ENCODE measurements around the gene SRMS.

The SRMS gene

GRCh38 chr20:63536997-63537524, 10.5 kb downstream of the SRMS start, which contains the start of gene PTK6:
Gene PTK6 (minus strand): TSS chr20:63537376. CDS start chr20:63537314, 62 bp downstream.
- DNase-seq, result peak; percentile 32 to 35

DNA sequence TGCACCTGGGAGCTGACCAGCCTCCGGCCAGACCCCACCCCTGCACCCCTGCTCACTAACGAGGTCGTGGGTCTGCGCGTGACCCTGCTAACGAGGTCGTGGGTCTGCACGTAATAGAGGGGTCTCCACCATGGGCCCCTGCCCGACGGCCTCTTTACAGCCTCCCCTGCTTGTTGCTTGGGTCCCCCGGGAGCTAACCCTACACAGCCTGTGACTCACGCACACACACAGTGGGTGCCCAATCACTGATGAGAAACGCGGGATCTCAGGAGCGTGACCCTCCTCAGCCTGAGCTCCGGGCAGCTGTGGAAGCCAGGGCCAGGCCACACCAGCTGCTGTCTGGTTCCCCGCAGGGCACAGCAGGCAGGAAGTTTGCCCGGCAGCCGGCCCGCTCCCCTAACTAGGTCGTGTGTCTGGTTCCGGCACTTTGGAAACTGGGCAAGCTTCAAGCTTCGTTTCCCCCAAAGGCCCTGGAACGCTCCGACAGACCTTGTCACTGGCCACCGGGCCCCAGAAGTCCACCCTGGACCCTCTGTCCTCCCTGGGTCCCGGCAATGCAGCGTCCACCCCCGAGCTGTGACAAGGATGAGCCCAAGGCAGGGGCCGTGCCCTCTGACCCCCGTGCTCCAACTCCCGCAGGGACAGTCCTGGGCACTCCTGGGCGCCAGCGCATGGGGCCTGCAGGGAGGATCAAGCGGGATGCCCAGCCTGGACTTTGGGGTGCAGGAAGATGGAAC, 11.1 kb downstream of the SRMS start:
- no peak for DNase-seq

DNA sequence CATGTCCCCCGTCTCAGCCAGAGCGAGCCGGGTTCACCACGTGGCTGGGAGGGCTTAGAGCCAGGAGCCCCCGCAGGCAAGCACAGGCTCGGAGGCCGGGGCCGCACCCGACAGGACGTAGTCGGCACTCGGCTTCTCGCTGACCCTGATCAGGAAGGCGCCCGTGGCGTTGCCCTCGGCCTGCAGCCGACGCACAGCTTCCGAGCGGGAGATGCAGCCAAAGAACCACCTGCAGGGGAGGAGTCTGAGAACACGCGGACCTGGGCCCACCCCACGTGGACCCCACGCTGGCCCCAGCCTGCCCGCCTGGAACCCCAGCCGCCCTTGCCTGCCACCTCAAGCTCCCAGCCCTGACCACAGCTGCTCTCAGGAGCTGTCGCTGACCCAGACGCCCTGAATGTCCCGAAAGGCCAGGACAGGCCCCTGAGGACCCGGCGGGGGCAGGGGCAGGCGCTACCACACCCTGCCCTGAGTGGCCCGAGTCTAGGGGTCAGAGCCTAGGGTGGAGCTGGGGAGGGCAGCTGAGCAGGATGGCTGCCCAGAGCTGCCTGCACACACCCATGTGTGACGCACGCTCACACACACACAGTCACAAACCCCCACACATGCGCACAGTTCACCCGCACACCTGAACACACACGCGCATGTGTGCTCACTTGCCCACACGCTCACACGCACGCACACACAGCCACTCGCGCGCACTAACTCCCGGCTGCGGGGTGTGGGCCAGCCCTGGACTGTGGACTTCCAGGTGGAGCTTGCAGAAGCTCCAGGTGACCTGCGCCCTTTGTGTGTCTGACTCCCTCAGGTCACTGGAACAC, 12.5 kb downstream of the SRMS start:
- DNase-seq, result no peak

DNA sequence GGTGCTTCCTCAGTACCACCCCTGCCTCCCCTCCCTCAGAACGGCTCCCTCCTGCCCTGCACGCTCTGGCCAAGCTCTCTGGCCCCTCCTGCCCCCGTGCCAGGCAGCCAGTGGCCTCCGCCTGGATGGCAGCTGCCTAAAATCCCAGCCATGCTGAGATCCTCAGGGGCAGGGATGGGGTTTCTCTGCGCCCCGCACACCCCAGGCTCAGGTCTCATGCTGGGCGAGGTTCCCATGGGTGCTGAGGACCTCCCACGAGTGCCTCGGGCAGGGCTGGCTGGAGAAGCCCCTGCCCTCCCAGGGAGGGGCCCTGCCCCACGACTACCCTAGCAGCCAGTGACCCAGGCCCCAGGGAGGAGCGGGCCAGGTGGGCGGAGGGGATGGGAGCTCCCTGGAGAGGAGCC, 13.1 kb downstream of the SRMS start:
- DNase-seq, result no peak

- DNase-seq, result no peak
Measured at GRCh38 chr20:63533871-63534393, 13.6 kb downstream of the SRMS start.

DNA sequence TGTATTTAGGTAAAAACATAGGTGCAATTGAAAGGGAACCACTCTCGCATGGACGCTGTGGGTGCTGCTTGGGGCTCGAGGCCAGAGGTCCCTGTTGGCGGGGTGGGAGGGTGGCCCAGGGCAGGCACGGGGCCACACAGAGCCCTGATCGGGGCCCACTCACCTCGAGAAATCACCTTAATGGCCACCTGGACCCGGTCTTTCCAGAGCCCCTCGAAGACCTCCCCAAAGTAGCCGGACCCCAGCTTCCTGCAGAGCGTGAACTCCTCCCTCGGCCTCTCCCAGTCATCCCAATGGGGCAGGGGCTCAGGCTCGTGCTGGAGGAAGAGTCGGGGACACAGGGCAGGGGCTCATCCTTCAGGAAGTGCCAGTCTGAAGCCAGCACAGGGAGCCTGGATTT, 14.2 kb downstream of the SRMS start:
- DNase-seq, result no peak

DNA sequence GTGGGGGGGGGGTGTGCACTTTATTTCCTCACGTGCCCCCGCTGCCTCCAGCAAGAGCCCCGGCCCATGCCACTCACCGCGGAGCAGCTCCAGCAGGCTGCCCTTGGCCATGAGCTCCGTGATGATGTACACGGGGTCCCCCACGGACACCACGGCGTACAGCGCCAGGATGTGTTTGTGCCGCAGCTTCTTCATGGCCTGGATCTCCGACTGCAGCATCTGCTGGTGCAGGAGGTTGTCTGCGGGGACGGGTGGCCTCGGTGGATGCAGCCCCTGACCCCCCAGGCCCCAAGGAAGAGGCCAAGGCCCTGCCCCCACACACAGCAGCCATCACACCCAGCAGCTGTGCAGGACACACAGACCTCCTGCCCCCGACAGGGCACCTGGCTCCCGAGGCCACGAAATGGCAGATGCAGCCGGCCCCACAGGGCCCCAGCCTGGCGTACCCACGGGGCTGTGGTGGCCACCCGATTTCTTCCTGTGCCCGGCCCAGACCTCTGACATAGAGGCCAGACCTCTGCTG, 15.0 kb downstream of the SRMS start:
- no peak for DNase-seq

- DNase-seq, result no peak
Measured at GRCh38 chr20:63531686-63532448, 15.7 kb downstream of the SRMS start.

GRCh38 chr20:63530788-63531160, 16.8 kb downstream of the SRMS start:
- DNase-seq, result no peak

GRCh38 chr20:63529861-63530787, 17.4 kb downstream of the SRMS start:
- DNase-seq, result no peak

DNA sequence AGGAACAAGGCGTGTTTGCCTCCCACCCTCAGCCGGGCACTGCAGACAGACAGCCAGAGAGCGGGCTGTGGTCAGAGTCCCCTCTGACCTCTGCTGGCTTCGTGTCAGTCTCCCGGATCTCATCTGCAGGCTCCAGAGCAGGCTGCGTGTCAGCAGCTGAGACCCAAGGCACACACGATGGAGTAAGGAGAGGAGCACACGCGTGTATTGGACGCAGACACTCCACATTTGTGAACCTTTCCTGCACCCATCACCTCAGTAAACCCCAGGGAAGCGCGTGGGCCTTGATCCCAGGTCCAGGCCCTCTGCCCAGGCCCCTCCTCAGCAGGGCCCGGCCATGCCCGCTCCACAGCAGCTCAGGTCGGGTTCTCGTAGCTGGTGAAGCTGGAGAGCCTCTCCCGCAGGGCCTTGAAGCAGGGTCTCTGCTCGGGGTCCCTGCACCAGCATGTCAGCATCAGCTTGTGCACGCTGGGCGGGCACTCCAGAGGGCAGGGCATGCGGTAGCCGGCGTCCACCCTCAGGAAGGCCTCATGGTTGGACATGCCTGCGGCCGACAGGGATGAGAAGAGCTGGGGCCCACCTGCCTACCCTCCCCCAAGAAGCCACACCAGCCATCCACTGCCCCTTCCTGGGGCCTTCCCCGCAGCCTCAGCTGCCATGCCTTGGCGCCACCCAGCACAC, 18.2 kb downstream of the SRMS start:
- DNase-seq, result no peak

GRCh38 chr20:63527184-63527583, 20.4 kb downstream of the SRMS start:
- DNase-seq, result no peak

GRCh38 chr20:63525971-63526370, 21.6 kb downstream of the SRMS start:
- DNase-seq, result no peak

GRCh38 chr20:63525185-63525584, 22.4 kb downstream of the SRMS start:
- no peak for DNase-seq

DNA sequence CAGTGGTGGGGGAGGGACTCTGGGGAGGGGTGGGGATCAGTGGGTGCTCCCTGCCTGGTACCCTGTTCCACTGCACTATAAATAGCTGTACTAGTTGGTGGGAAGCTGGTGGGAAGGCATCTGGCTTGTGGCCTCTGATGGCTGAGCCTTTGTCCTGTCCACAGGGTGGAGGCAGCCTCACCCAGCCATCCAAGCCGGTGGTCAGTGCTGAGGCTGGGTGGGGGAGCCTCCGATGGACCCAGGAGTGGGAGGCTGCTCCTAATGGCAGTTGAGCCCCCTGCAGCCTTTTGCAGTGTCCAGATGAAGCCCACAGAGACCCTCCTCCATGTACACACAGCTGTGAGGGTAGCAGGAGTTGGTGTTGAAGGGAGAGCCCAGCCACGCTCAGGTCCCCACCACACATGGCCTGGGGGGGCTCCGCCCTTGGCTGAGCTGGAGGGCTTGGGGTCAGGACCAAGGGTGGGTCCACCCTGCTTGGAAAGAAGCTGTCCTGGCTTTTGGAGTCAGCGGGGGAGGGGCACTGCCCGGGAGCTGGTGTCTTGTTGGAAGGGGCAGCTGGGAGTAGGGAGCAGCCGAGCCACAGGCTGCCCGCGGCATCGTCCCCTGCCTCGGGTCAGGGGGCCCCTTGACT, 24.5 kb downstream of the SRMS start:
- DNase-seq, result no peak

- DNase-seq, result no peak
Measured at GRCh38 chr20:63522091-63522868, 25.3 kb downstream of the SRMS start.

- DNase-seq, result no peak
Measured at GRCh38 chr20:63521602-63522001, 25.9 kb downstream of the SRMS start.

- peak; percentile 62 to 64 for DNase-seq
Measured at GRCh38 chr20:63520934-63521601, 26.5 kb downstream of the SRMS start.

DNA sequence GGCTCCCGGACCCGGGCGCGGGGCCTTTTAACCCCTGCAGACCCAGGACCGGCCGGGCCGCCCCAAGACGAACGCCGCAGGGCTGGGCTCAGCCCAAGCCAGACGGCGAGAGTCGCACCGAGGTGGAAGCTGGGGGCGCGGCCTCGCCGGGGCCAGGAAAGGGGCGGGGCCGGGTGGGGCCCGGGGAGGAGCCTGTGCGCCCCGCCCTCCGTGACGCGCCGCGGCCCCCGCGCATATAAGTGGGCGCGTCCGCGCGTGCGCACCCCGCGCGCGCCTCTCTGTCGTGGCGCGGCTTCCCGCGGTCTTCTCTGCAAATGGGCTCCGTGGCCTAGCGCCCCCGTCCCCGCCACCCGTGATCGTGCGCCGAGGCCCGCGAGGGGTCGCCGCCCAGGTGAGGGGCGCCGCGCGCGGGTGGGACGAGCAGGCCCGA, 27.0 kb downstream of the SRMS start, which contains the start of gene PPDPF:
Gene PPDPF, plus strand, starts transcription at position 262 of the 430 bp plus-strand sequence. CDS start 544 bp downstream, outside the sequence.
- peak; percentile 79 to 88 for DNase-seq

Measured in stimulated activated CD4-positive, alpha-beta T cell treated with anti-CD3 and anti-CD28 coated beads, Interleukin-2, amount 100 ng/mL, for 48 hours (primary cell).